ENCODE results near the gene C14orf132.

Gene C14orf132

GRCh38 chr14:96125536-96125935, 86.4 kb downstream of the C14orf132 start:
- no peak overlapping the region for H3K4me2 ChIP-seq (ENCODE audit: low read depth, low read length, poor library complexity, severe bottlenecking)
- no peaks in the 10 kb centered on the region; the same call in 1 of the 2 replicates for H3K9me3 ChIP-seq (ENCODE audit: insufficient read depth, low read depth, low read length)
- H2AFZ ChIP-seq (ENCODE audit: low read length): no peak overlapping the region
- H3K9me2 ChIP-seq (replicated peaks; ENCODE audit: low read depth, low read length): no peaks in the 10 kb centered on the region
- H3K79me2 ChIP-seq (ENCODE audit: insufficient read depth, low read length): no peaks in the 10 kb centered on the region
- no peaks in the 10 kb centered on the region for H3K36me3 ChIP-seq (ENCODE audit: insufficient read depth, low read length)
- H3K4me3 ChIP-seq (ENCODE audit: low read length, poor library complexity, severe bottlenecking): no peak overlapping the region
- peaks cover 5% of the 10 kb centered on the region for H3K4me1 ChIP-seq (ENCODE audit: insufficient read depth, low read length, poor library complexity, severe bottlenecking)
- TF ChIP-seq EZH2phosphoT487 (IDR thresholded peaks at IDR 0.05; ENCODE audit: borderline replicate concordance): no peak
- no peak for TF ChIP-seq CTCF (conservative IDR thresholded peaks at IDR 0.05; ENCODE audit: low read length)
- H3K9ac ChIP-seq (ENCODE audit: low read depth, low read length, poor library complexity, severe bottlenecking): no peak overlapping the region
- no peaks in the 10 kb centered on the region for H4K20me1 ChIP-seq (ENCODE audit: insufficient read depth, low read length, poor library complexity, severe bottlenecking)
- no peaks in the 10 kb centered on the region for H3F3A ChIP-seq (ENCODE audit: low read depth)
- no peaks in the 10 kb centered on the region for H3K27me3 ChIP-seq (ENCODE audit: insufficient read depth, low read length, poor library complexity, severe bottlenecking)

- Histone ChIP-seq H3K9ac (ENCODE audit: low read depth, low read length, poor library complexity, severe bottlenecking) (no peak overlapping the region), H3K4me3 (ENCODE audit: low read length, poor library complexity, severe bottlenecking) (no peak overlapping the region), H3K79me2 (ENCODE audit: insufficient read depth, low read length) (no peaks in the 10 kb centered on the region), H3K9me3 (ENCODE audit: insufficient read depth, low read depth, low read length) (no peaks in the 10 kb centered on the region; the same call in 1 of the 2 replicates), H3K4me2 (ENCODE audit: low read depth, low read length, poor library complexity, severe bottlenecking) (no peak overlapping the region), H3F3A (ENCODE audit: low read depth) (no peaks in the 10 kb centered on the region), H3K27me3 (ENCODE audit: insufficient read depth, low read length, poor library complexity, severe bottlenecking) (no peaks in the 10 kb centered on the region), H3K36me3 (ENCODE audit: insufficient read depth, low read length) (no peaks in the 10 kb centered on the region), H3K4me1 (ENCODE audit: insufficient read depth, low read length, poor library complexity, severe bottlenecking) (peaks cover 5% of the 10 kb centered on the region), H2AFZ (ENCODE audit: low read length) (no peak overlapping the region), H3K9me2 (replicated peaks; ENCODE audit: low read depth, low read length) (no peaks in the 10 kb centered on the region), H4K20me1 (ENCODE audit: insufficient read depth, low read length, poor library complexity, severe bottlenecking) (no peaks in the 10 kb centered on the region)
- TF ChIP-seq CTCF (conservative IDR thresholded peaks at IDR 0.05; ENCODE audit: low read length) (no peak), EZH2phosphoT487 (IDR thresholded peaks at IDR 0.05; ENCODE audit: borderline replicate concordance) (no peak)
Measured at GRCh38 chr14:96126339-96126782, 87.2 kb downstream of the C14orf132 start.

GRCh38 chr14:96126783-96127271, 87.7 kb downstream of the C14orf132 start:
- Histone ChIP-seq H3K27me3 (ENCODE audit: insufficient read depth, low read length, poor library complexity, severe bottlenecking) (no peaks in the 10 kb centered on the region), H2AFZ (ENCODE audit: low read length) (no peak overlapping the region), H3K4me2 (ENCODE audit: low read depth, low read length, poor library complexity, severe bottlenecking) (no peak overlapping the region), H3K9ac (ENCODE audit: low read depth, low read length, poor library complexity, severe bottlenecking) (no peak overlapping the region), H3K36me3 (ENCODE audit: insufficient read depth, low read length) (no peaks in the 10 kb centered on the region), H4K20me1 (ENCODE audit: insufficient read depth, low read length, poor library complexity, severe bottlenecking) (no peaks in the 10 kb centered on the region), H3F3A (ENCODE audit: low read depth) (no peaks in the 10 kb centered on the region), H3K9me2 (replicated peaks; ENCODE audit: low read depth, low read length) (no peaks in the 10 kb centered on the region), H3K4me3 (ENCODE audit: low read length, poor library complexity, severe bottlenecking) (no peak overlapping the region), H3K9me3 (ENCODE audit: insufficient read depth, low read depth, low read length) (no peaks in the 10 kb centered on the region; the same call in 1 of the 2 replicates), H3K79me2 (ENCODE audit: insufficient read depth, low read length) (no peaks in the 10 kb centered on the region), H3K4me1 (ENCODE audit: insufficient read depth, low read length, poor library complexity, severe bottlenecking) (peaks cover 5% of the 10 kb centered on the region)
- no peak for TF ChIP-seq EZH2phosphoT487 (IDR thresholded peaks at IDR 0.05; ENCODE audit: borderline replicate concordance)
- TF ChIP-seq CTCF (conservative IDR thresholded peaks at IDR 0.05; ENCODE audit: low read length): no peak
